ENCODE results near the gene GNS.

The GNS gene

GRCh38 chr12:64671681-64672080 is 87.5 kb downstream of the GNS start:
- DNase-seq: no peak

- DNase-seq: no peak
Observed at GRCh38 chr12:64670919-64671639, 88.1 kb downstream of the GNS start.

DNA sequence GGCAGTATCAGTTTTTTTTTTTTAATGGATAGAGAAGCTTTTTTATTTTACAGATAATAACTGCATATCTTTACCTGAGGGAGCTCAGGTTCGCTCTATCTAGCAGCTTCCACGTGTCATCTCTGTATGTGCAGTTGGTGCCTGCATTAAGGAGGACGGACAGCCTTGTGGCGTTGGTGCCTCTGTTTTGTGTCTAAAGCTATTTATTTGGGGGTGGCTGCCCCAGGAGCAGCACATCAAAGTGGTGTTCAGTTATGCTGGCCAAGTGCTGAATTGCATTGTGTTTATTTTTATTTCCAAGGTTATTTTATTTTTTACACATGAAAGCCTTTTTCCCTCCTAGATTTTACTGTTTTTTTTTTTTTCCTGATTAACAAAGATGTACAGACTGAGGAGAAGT is 89.2 kb downstream of the GNS start:
- no peak for DNase-seq

GRCh38 chr12:64669270-64669842 is 89.8 kb downstream of the GNS start:
- DNase-seq: peak; percentile 33

GRCh38 chr12:64667793-64668192 is 91.4 kb downstream of the GNS start:
- no peak for DNase-seq

DNA sequence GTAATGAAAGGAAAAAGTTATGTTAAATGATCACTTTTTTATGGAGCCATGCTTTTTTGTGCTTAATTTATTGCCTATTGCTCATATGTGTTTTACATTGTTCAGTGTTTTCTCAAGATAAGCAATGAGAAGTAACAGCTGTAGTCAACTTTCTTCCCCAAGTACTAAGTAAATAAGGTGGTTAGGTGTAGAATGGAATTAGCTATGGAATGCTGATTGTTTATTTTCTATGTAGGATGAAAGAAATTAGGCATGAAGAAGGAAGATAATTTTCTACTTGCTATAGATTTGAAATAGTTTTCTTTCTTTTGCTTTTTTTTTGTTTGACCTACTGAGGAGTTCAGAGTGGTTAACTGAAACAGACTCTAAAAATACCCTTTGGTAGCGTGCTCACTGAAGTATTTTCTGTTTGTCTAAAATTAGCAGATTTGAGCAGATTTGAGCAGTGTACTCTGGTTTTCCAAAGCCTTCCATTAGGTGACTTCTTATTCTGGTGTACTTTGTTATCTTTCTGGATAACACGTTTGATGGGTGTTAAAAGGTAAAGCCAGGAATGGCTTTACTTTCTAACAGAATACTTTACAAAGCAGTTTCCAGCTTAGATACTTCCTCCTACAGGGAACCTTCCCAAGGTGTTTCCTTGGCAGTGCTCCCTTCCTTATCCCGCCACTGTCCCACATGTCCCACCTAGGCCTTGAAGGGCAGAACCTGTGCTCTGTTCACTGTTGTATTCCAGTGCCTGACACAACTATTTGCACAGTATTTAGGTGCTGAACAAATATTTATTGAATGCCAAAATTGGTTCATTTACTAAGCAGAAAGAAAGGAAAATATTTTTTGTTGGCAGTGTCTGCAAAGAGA is 92.9 kb downstream of the GNS start:
- peak; percentile 6 for DNase-seq

DNA sequence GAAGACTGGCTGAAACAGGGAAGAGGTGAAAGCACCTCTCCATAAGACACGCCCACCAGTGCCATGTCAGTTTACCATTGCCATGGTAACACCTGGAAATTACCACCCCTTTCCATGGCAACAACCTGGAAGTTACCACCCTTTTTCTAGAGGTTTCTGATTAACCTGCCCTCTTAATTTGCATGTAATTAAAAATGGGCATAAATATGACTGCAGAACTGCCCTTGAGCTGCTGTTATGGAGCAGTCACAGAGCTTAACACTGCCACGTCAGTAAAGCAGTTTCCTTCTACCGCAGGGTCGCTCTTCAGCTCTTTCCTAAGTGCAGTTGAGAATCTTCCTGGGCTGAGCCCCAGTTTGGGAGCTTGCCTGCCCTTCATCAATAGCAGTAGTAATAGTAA is 93.7 kb downstream of the GNS start:
- no peak for DNase-seq
